Suprapubic skin (tissue), 4 donors: ENCODE results near the gene DRG2. TPM values are rescaled to one million over a fixed set of nuclear protein-coding genes. Genes with fewer than 3 reads are reported as not detected.

Experiments
- DNase-seq, 2 donors: peaks; one replicate each; pipeline ENCODE4 v3.0.0-alpha.2; 2019; ENCODE audit warnings: low spot score in 2 of 2
- H3K27ac ChIP-seq: fragments of 200-600 bp; sonication (generic); one replicate; pipeline ENCODE4 v1.5.1; 2019
- H3K27me3 ChIP-seq: fragments of 200-600 bp; sonication (generic); one replicate; pipeline ENCODE4 v1.5.1; 2019
- H3K36me3 ChIP-seq: fragments of 200-600 bp; sonication (generic); one replicate; pipeline ENCODE4 v1.5.1; 2019
- H3K4me1 ChIP-seq: fragments of 200-600 bp; sonication (generic); one replicate; pipeline ENCODE4 v1.5.1; 2019
- H3K4me3 ChIP-seq: fragments of 200-600 bp; sonication (generic); one replicate; pipeline ENCODE4 v1.5.1; 2019; ENCODE audit warnings: mild to moderate bottlenecking
- H3K9me3 ChIP-seq: fragments of 200-600 bp; sonication (generic); one replicate; pipeline ENCODE4 v1.5.1; 2019
- CTCF ChIP-seq, 2 donors: fragments of 200-600 bp in 1 of 2; fragments of 450-650 bp in 1 of 2; sonication (generic) in 1 of 2; IDR thresholded peaks; one replicate each; pipeline ENCODE4 v1.5.1; 2016 to 2019; ENCODE audit warnings: antibody characterized with exemption in 2 of 2, mild to moderate bottlenecking in 1 of 2, moderate library complexity in 1 of 2
- EP300 ChIP-seq: sonication (generic); formaldehyde crosslinking; IDR thresholded peaks from one replicate; pipeline ENCODE4 v1.6.1; 2017; ENCODE audit warnings: antibody characterized with exemption
- POLR2A ChIP-seq, 2 donors: fragments of 450-650 bp; IDR thresholded peaks; one replicate each; pipeline ENCODE4 v1.6.1; 2017; ENCODE audit warnings: antibody characterized with exemption in 2 of 2, mild to moderate bottlenecking in 2 of 2, moderate library complexity in 2 of 2
- POLR2AphosphoS5 ChIP-seq, 3 donors: sonication (generic); formaldehyde crosslinking; IDR thresholded peaks; one replicate each; pipeline ENCODE4 v1.6.1; 2017; ENCODE audit warnings: antibody characterized with exemption in 3 of 3
- WGBS: methylation state at CpG from one replicate; pipeline ENCODE4 v1.1.5; 2018; 5-methylcytosine and 5-hydroxymethylcytosine counted together
- total RNA-seq, 4 donors: library from RNA; depleted of rRNA; stranded (reverse); fragments of >200 nt; gene quantifications; one replicate each; pipeline ENCODE4 v1.1.0, GENCODE V29; 2016

Gene DRG2
- total RNA-seq, 4 donors from 2014 or later, result 34.6 to 44.0 (median 37.9) TPM

DNA sequence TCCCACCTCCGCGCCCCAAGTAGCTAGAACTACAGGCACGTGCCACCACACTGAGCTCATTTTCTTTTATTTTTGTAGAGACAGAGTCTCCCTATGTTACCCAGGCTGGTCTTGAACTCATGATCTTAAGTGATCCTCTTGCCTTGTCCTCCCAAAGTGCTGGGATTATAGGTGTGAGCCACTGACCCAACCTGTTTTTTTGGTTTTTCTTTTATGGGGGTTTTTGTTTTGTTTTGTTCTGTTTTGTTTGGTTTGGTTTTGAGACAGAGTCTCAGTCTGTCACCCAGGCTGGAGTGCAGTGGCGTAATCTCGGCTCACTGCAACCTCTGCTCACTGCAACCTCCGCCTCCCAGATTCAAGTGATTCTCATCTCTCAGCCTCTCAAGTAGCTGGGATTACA, 32.2 kb upstream of the DRG2 start:
- H3K27me3 ChIP-seq, result no peaks in the 10 kb centered on the region
- peaks cover 62% of the 10 kb centered on the region for H3K36me3 ChIP-seq
- H3K27ac ChIP-seq, result no peak overlapping the region
- 98% methylated on average over 6 of the region's 6 CpGs for WGBS
- H3K4me1 ChIP-seq, result no peaks in the 10 kb centered on the region
- H3K4me3 ChIP-seq, result no peak overlapping the region
- DNase-seq, result no peak
- TF ChIP-seq POLR2A (IDR thresholded peaks at IDR 0.05) (no peak), CTCF (IDR thresholded peaks at IDR 0.05) (no peak), EP300 (no peak), POLR2AphosphoS5 (IDR thresholded peaks at IDR 0.05) (no peak)
- no peaks in the 10 kb centered on the region for H3K9me3 ChIP-seq

DNA sequence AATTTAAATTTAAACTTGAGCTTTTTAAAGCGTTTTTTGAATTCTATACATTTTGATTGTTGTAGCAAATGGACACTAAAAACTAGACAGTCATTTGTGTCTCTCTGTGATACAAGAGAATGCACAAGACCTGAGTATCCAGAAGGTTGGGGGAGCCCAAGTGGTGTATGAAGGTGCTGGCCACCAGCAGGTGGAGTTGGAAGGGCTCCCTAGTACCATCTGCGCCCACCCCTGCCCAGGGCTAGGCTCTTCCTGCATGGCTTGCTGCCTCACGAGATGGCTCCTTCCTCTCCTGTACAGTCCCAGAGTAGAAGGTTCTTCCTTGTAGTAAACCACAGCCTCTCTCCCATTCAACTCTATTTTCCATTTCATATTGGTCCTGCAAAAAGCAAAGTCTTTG, 31.5 kb upstream of the DRG2 start:
- 92% methylated on average over 3 of the region's 3 CpGs for WGBS
- no peaks in the 10 kb centered on the region for H3K4me1 ChIP-seq
- DNase-seq, result no peak
- H3K27me3 ChIP-seq, result no peaks in the 10 kb centered on the region
- H3K27ac ChIP-seq, result no peak overlapping the region
- peaks cover 68% of the 10 kb centered on the region for H3K36me3 ChIP-seq
- TF ChIP-seq CTCF (IDR thresholded peaks at IDR 0.05) (no peak), POLR2A (IDR thresholded peaks at IDR 0.05) (no peak), EP300 (no peak), POLR2AphosphoS5 (IDR thresholded peaks at IDR 0.05) (no peak)
- no peak overlapping the region for H3K4me3 ChIP-seq
- no peaks in the 10 kb centered on the region for H3K9me3 ChIP-seq

DNA sequence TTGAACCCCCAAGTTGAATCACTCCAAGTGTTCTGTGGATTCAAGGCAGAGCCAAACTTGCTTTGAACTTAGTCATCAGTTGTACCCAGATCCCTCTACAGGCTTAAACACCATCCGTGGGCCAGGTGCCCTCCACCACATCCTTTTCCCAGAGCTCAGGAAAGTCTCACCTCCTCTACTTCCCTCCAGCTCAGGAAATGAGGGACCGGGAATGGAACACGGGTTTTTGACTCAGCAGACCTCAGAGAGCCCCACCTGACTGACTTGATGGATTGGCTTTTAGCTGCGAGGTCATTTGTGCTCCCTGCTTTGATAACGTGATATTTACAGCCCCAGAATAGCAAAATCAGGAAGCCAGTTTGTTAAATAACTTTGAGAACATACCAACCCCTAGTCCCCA, 28.5 kb upstream of the DRG2 start:
- no peaks in the 10 kb centered on the region for H3K27me3 ChIP-seq
- TF ChIP-seq POLR2AphosphoS5 (IDR thresholded peaks at IDR 0.05) (no peak), CTCF (IDR thresholded peaks at IDR 0.05) (no peak), POLR2A (IDR thresholded peaks at IDR 0.05) (no peak), EP300 (no peak)
- WGBS, result 82% methylated on average over 5 of the region's 5 CpGs
- H3K9me3 ChIP-seq, result no peaks in the 10 kb centered on the region
- H3K27ac ChIP-seq, result no peak overlapping the region
- no peaks in the 10 kb centered on the region for H3K4me1 ChIP-seq
- no peak for DNase-seq
- no peak overlapping the region for H3K4me3 ChIP-seq
- H3K36me3 ChIP-seq, result peaks cover 77% of the 10 kb centered on the region

DNA sequence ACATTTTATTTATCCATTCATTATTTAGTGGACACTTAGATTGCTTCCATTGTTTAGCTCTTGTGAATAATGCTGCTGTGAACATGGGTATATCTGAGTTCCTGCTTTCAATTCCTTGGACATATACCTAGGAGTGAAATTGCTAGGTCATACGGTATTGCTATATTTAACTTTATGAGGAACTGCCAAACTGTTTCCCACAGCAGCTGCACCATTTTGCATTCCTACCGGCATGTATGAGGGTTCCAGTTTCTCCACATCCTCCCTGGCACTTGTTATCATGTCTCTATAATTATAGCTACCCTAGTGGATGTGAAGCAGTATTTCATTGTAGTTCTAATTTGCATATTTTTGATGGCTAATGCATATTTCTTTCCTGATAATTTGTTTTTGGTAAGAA, 23.7 kb upstream of the DRG2 start:
- 72% methylated on average over 2 of the region's 2 CpGs for WGBS
- TF ChIP-seq CTCF (IDR thresholded peaks at IDR 0.05), result no peak
- no peak for TF ChIP-seq POLR2A (IDR thresholded peaks at IDR 0.05)
- TF ChIP-seq EP300, result no peak
- TF ChIP-seq POLR2AphosphoS5 (IDR thresholded peaks at IDR 0.05), result no peak
- H3K27me3 ChIP-seq, result no peaks in the 10 kb centered on the region
- no peak overlapping the region for H3K27ac ChIP-seq
- no peaks in the 10 kb centered on the region for H3K4me1 ChIP-seq
- H3K36me3 ChIP-seq, result peaks cover 68% of the 10 kb centered on the region
- DNase-seq, result no peak
- H3K9me3 ChIP-seq, result no peaks in the 10 kb centered on the region
- no peak overlapping the region for H3K4me3 ChIP-seq

GRCh38 chr17:18065546-18065945, 22.2 kb upstream of the DRG2 start:
- Histone ChIP-seq H3K9me3 (no peaks in the 10 kb centered on the region), H3K27me3 (no peaks in the 10 kb centered on the region), H3K4me1 (no peaks in the 10 kb centered on the region), H3K27ac (no peak overlapping the region), H3K4me3 (no peak overlapping the region), H3K36me3 (peaks cover 58% of the 10 kb centered on the region)
- WGBS, result over 99% methylated on average over 10 of the region's 11 CpGs
- no peak for DNase-seq
- TF ChIP-seq EP300 (no peak), CTCF (IDR thresholded peaks at IDR 0.05) (no peak), POLR2AphosphoS5 (IDR thresholded peaks at IDR 0.05) (no peak), POLR2A (IDR thresholded peaks at IDR 0.05) (no peak)
